ENCODE measurements around the gene RTP5.
"Not testable (repeated sequence)": the region's sequence is repeated elsewhere in the genome, so short reads cannot be mapped to it uniquely, and the experiment has no call there.

RTP5 gene

GRCh38 chr2:241901018-241901380, 31.5 kb downstream of the RTP5 start:
- Mint-ChIP-seq H3K27me3 (peaks cover 30% of the 10 kb centered on the region), H3K9me3 (no peaks in the 10 kb centered on the region), H3K27ac (no peak overlapping the region), H3K36me3 (ENCODE audit: low read depth) (no peaks in the 10 kb centered on the region), H3K4me3 (no peak overlapping the region), H3K4me1 (ENCODE audit: low read depth) (peaks cover 5% of the 10 kb centered on the region)
- intact Hi-C loops (cut with micrococcal nuclease): no loop called here

GRCh38 chr2:241901500-241902351, 32.2 kb downstream of the RTP5 start:
- Mint-ChIP-seq H3K27ac (no peak overlapping the region), H3K36me3 (ENCODE audit: low read depth) (no peaks in the 10 kb centered on the region), H3K4me3 (no peak overlapping the region), H3K27me3 (peaks cover 30% of the 10 kb centered on the region), H3K4me1 (ENCODE audit: low read depth) (peaks cover 5% of the 10 kb centered on the region), H3K9me3 (no peaks in the 10 kb centered on the region)
- intact Hi-C loops (cut with micrococcal nuclease): no loop called here

- peaks cover 5% of the 10 kb centered on the region for H3K4me1 Mint-ChIP-seq (ENCODE audit: low read depth)
- H3K9me3 Mint-ChIP-seq: no peaks in the 10 kb centered on the region
- H3K27me3 Mint-ChIP-seq: peaks cover 30% of the 10 kb centered on the region
- H3K27ac Mint-ChIP-seq: no peak overlapping the region
- H3K36me3 Mint-ChIP-seq (ENCODE audit: low read depth): no peaks in the 10 kb centered on the region
- H3K4me3 Mint-ChIP-seq: no peak overlapping the region
- intact Hi-C loops (cut with micrococcal nuclease): no loop called here
Observed at GRCh38 chr2:241902357-241902991, 32.9 kb downstream of the RTP5 start.

- no peaks in the 10 kb centered on the region for H3K36me3 Mint-ChIP-seq (ENCODE audit: low read depth)
- peaks cover 30% of the 10 kb centered on the region for H3K27me3 Mint-ChIP-seq
- intact Hi-C loops (cut with micrococcal nuclease): no loop called here
- no peaks in the 10 kb centered on the region for H3K9me3 Mint-ChIP-seq
- peaks cover 5% of the 10 kb centered on the region for H3K4me1 Mint-ChIP-seq (ENCODE audit: low read depth)
- no peak overlapping the region for H3K27ac Mint-ChIP-seq
- no peak overlapping the region for H3K4me3 Mint-ChIP-seq
Observed at GRCh38 chr2:241903121-241904010, 33.8 kb downstream of the RTP5 start.

- Mint-ChIP-seq H3K27me3 (peaks cover 30% of the 10 kb centered on the region), H3K4me1 (ENCODE audit: low read depth) (peaks cover 5% of the 10 kb centered on the region), H3K27ac (no peak overlapping the region), H3K4me3 (no peak overlapping the region), H3K36me3 (ENCODE audit: low read depth) (no peaks in the 10 kb centered on the region), H3K9me3 (no peaks in the 10 kb centered on the region)
- intact Hi-C loops (cut with micrococcal nuclease): no loop called here
Observed at GRCh38 chr2:241904011-241904718, 34.6 kb downstream of the RTP5 start.

- Mint-ChIP-seq H3K27ac (no peak overlapping the region), H3K36me3 (ENCODE audit: low read depth) (no peaks in the 10 kb centered on the region), H3K4me1 (ENCODE audit: low read depth) (peaks cover 5% of the 10 kb centered on the region), H3K4me3 (no peak overlapping the region), H3K27me3 (peaks cover 25% of the 10 kb centered on the region), H3K9me3 (no peaks in the 10 kb centered on the region)
- intact Hi-C loops (cut with micrococcal nuclease): no loop called here
Observed at GRCh38 chr2:241904791-241905710, 35.5 kb downstream of the RTP5 start.

- H3K27me3 Mint-ChIP-seq: peaks cover 19% of the 10 kb centered on the region
- no peak overlapping the region for H3K4me3 Mint-ChIP-seq
- H3K4me1 Mint-ChIP-seq (ENCODE audit: low read depth): peaks cover 5% of the 10 kb centered on the region
- H3K9me3 Mint-ChIP-seq: peaks cover 4% of the 10 kb centered on the region
- H3K36me3 Mint-ChIP-seq (ENCODE audit: low read depth): no peaks in the 10 kb centered on the region
- no peak overlapping the region for H3K27ac Mint-ChIP-seq
- intact Hi-C loops (cut with micrococcal nuclease): no loop called here
Observed at GRCh38 chr2:241905716-241906377, 36.3 kb downstream of the RTP5 start.

GRCh38 chr2:241906378-241906770, 36.8 kb downstream of the RTP5 start:
- H3K27me3 Mint-ChIP-seq: peaks cover 14% of the 10 kb centered on the region
- H3K9me3 Mint-ChIP-seq; intact Hi-C loops (cut with micrococcal nuclease); H3K4me1 Mint-ChIP-seq (ENCODE audit: low read depth); H3K36me3 Mint-ChIP-seq (ENCODE audit: low read depth); H3K27ac Mint-ChIP-seq; H3K4me3 Mint-ChIP-seq: not testable (repeated sequence)

- peaks cover 15% of the 10 kb centered on the region for H3K9me3 Mint-ChIP-seq
- intact Hi-C loops (cut with micrococcal nuclease): no loop called here
- H3K4me1 Mint-ChIP-seq (ENCODE audit: low read depth): peaks cover under 1% of the 10 kb centered on the region
- no peaks in the 10 kb centered on the region for H3K36me3 Mint-ChIP-seq (ENCODE audit: low read depth)
- H3K4me3 Mint-ChIP-seq: no peak overlapping the region
- H3K27me3 Mint-ChIP-seq: peaks cover 9% of the 10 kb centered on the region
- no peak overlapping the region for H3K27ac Mint-ChIP-seq
Observed at GRCh38 chr2:241906826-241907570, 37.5 kb downstream of the RTP5 start.

GRCh38 chr2:241907831-241908230, 38.3 kb downstream of the RTP5 start:
- H3K27me3 Mint-ChIP-seq; H3K27ac Mint-ChIP-seq; H3K4me1 Mint-ChIP-seq (ENCODE audit: low read depth); intact Hi-C loops (cut with micrococcal nuclease); H3K4me3 Mint-ChIP-seq; H3K36me3 Mint-ChIP-seq (ENCODE audit: low read depth): not testable (repeated sequence)
- peaks cover 19% of the 10 kb centered on the region for H3K9me3 Mint-ChIP-seq

GRCh38 chr2:241908686-241909420, 39.3 kb downstream of the RTP5 start:
- no peak overlapping the region for H3K27ac Mint-ChIP-seq
- no peaks in the 10 kb centered on the region for H3K36me3 Mint-ChIP-seq (ENCODE audit: low read depth)
- H3K4me3 Mint-ChIP-seq: no peak overlapping the region
- H3K4me1 Mint-ChIP-seq (ENCODE audit: low read depth): no peaks in the 10 kb centered on the region
- intact Hi-C loops (cut with micrococcal nuclease): no loop called here
- H3K27me3 Mint-ChIP-seq: no peaks in the 10 kb centered on the region
- H3K9me3 Mint-ChIP-seq: peaks cover 29% of the 10 kb centered on the region

Data from dendritic cell treated with granulocyte-macrophage colony-stimulating factor and Interleukin-4, amounts not matched to agents 40 ng/mL and 50 ng/mL, for 4 days (primary cell).